HepG2 (cell line): Measurements from ENCODE around the gene CCN2. TPM values are rescaled to one million over a fixed set of nuclear protein-coding genes. Genes with fewer than 3 reads are reported as not detected.
A peak's percentile ranks its signal among the peaks of the same experiment; 100 is the strongest.

ENCODE experiments used
- CCDC6 ChIP-seq: sonication (generic); formaldehyde crosslinking; IDR thresholded peaks from 2 replicates; pipeline ENCODE4 v1.8.1; 2022; ENCODE audit warnings: mild to moderate bottlenecking, missing genetic modification reagents, moderate library complexity
- CEBPZ ChIP-seq: IDR thresholded peaks from 2 replicates; pipeline ENCODE4 v1.6.1; 2012; ENCODE audit warnings: low read length, improper control_type of control experiment
- DNMT3B ChIP-seq: conservative IDR thresholded peaks from 2 replicates; pipeline ENCODE4 v1.6.1; 2016; ENCODE audit warnings: missing biosample characterization, control low read depth
- HHEX ChIP-seq: IDR thresholded peaks from 2 replicates; pipeline ENCODE4 v1.6.1; 2016; ENCODE audit warnings: control low read depth
- KDM4B ChIP-seq: sonication (generic); formaldehyde crosslinking; IDR thresholded peaks from 2 replicates; pipeline ENCODE4 v1.4.0; 2020; ENCODE audit warnings: missing genetic modification reagents
- MEF2D ChIP-seq: sonication (generic); formaldehyde crosslinking; IDR thresholded peaks from 2 replicates; pipeline ENCODE4 v1.5.1; 2020; ENCODE audit warnings: mild to moderate bottlenecking, missing genetic modification reagents
- MNT ChIP-seq: fragments of 450-650 bp; IDR thresholded peaks from 2 replicates; pipeline ENCODE4 v1.6.1; 2016
- POLR2AphosphoS2 ChIP-seq: IDR thresholded peaks from 2 replicates; pipeline ENCODE4 v1.6.1; 2011; ENCODE audit warnings: low read depth, low read length, improper control_type of control experiment
- PREB ChIP-seq: sonication (generic); formaldehyde crosslinking; IDR thresholded peaks from 2 replicates; pipeline ENCODE4 v1.4.0; 2020; ENCODE audit warnings: missing genetic modification reagents
- STAT6 ChIP-seq: sonication (generic); formaldehyde crosslinking; IDR thresholded peaks from 2 replicates; pipeline ENCODE4 v1.4.0; 2020; ENCODE audit warnings: missing genetic modification reagents, mild to moderate bottlenecking, borderline replicate concordance
- SUZ12 ChIP-seq: fragments of 150-350 bp; IDR thresholded peaks from 2 replicates; pipeline ENCODE4 v1.6.1; 2014; ENCODE audit warnings: low read depth, low read length
- THAP11 ChIP-seq: IDR thresholded peaks from 2 replicates; pipeline ENCODE4 v1.6.1; 2016; ENCODE audit warnings: missing biosample characterization, missing genetic modification reagents
- ZNF12 ChIP-seq: sonication (generic); formaldehyde crosslinking; IDR thresholded peaks from 2 replicates; pipeline ENCODE4 v1.5.0; 2020; ENCODE audit warnings: missing genetic modification reagents
- ZNF414 ChIP-seq: sonication (generic); formaldehyde crosslinking; IDR thresholded peaks from 2 replicates; pipeline ENCODE4 v1.5.0; 2020; ENCODE audit warnings: missing genetic modification reagents
- ZNF432 ChIP-seq: sonication (generic); formaldehyde crosslinking; IDR thresholded peaks from 2 replicates; pipeline ENCODE4 v1.5.0; 2020; ENCODE audit warnings: missing genetic modification reagents, mild to moderate bottlenecking, borderline replicate concordance
- ZNF441 ChIP-seq: sonication (generic); formaldehyde crosslinking; IDR thresholded peaks from 2 replicates; pipeline ENCODE4 v1.7.0; 2021; ENCODE audit warnings: missing genetic modification reagents, borderline replicate concordance
- ZNF674 ChIP-seq: sonication (generic); formaldehyde crosslinking; IDR thresholded peaks from 2 replicates; pipeline ENCODE4 v1.5.0; 2020; ENCODE audit warnings: low read depth, mild to moderate bottlenecking, missing genetic modification reagents
- ZNF800 ChIP-seq: sonication (generic); formaldehyde crosslinking; IDR thresholded peaks from 2 replicates; pipeline ENCODE4 v1.4.0; 2020; ENCODE audit warnings: missing genetic modification reagents
- ZSCAN20 ChIP-seq: sonication (generic); formaldehyde crosslinking; IDR thresholded peaks from 2 replicates; pipeline ENCODE4 v1.4.0; 2020; ENCODE audit warnings: missing genetic modification reagents, mild to moderate bottlenecking, borderline replicate concordance
- polyA plus RNA-seq, 8 experiments: library from polyadenylated mRNA; depleted of rRNA in 3 of 8; stranded (reverse) in 7 of 8; unstranded in 1 of 8; fragments of >200 nt; fragmentation: Illumina TruSeq in 4 of 8; extraction: Trizol in 4 of 8; gene quantifications; 2 replicates each; pipeline versions ENCODE4 v1.2.1 to v1.2.3, GENCODE V29; 2011 to 2016; ENCODE audit warnings: low read depth in 4 of 8, missing spikeins in 1 of 8, mixed read lengths in 1 of 8; ENCODE audit not compliant: insufficient read depth in 1 of 8
- total RNA-seq, 5 experiments: library from RNA; depleted of rRNA; stranded (reverse); fragments of >200 nt; fragmentation: Illumina TruSeq; extraction: Trizol; gene quantifications; 2 replicates each; pipeline ENCODE4 v1.2.3, GENCODE V29; 2016; ENCODE audit warnings: low read depth in 1 of 5

The CCN2 gene
- total and polyA plus RNA-seq, 2 of the 13 experiments (the other 11 are each of a cell fraction or from before 2014, with no cell fraction given): 34.7 to 316 TPM

GRCh38 chr6:131978522-131978921 is 27.4 kb upstream of the CCN2 start (continued):
- TF ChIP-seq POLR2AphosphoS2 (no peak), ZNF414 (CRISPR knock-in tag) (no peak), THAP11 (CRISPR knock-in tag) (0 out of 2 replicates have a peak, but pooled peaks have one; percentile 15), MEF2D (no peak), ZSCAN20 (no peak), HHEX (CRISPR knock-in tag) (no peak), ZNF12 (no peak), STAT6 (CRISPR knock-in tag) (0 out of 2 replicates have a peak, but pooled peaks have one; percentile 56), MNT (0 out of 2 replicates have a peak, but pooled peaks have one; percentile 10), DNMT3B (0 out of 2 replicates have a peak, but pooled peaks have one; percentile 37), PREB (CRISPR knock-in tag) (no peak), ZNF432 (no peak), ZNF441 (CRISPR knock-in tag) (no peak), CEBPZ (no peak), KDM4B (CRISPR knock-in tag) (no peak), CCDC6 (CRISPR knock-in tag) (0 out of 2 replicates have a peak, but pooled peaks have one; percentile 1), ZNF800 (CRISPR knock-in tag) (no peak), ZNF674 (CRISPR knock-in tag) (no peak), SUZ12 (no peak)
